ENCODE data around the gene GABRG3. TPM values are rescaled to one million over a fixed set of nuclear protein-coding genes. Genes with fewer than 3 reads are reported as not detected.

GABRG3 gene
- total RNA-seq, 1 donor from 2014 or later: 0.08 TPM

GRCh38 chr15:27589782-27590181 lies 618.8 kb downstream of the GABRG3 start:
- no peak for TF ChIP-seq CTCF (IDR thresholded peaks at IDR 0.05; ENCODE audit: insufficient read depth, low read length, poor library complexity, severe bottlenecking)
- H3K36me3 ChIP-seq (ENCODE audit: control insufficient read depth, insufficient read depth, low read length): no peaks in the 10 kb centered on the region
- no peak for DNase-seq (ENCODE audit: low read depth)
- H3K27me3 ChIP-seq (ENCODE audit: control insufficient read depth, insufficient read depth, low read length): no peaks in the 10 kb centered on the region
- H3K4me3 ChIP-seq (ENCODE audit: low read depth, low read length): no peak overlapping the region

Other genes with a start within 250 kb of the GABRG3 start
- 0.21 and 0.96 TPM in 2 replicates for gene GABRB3, start 198.1 kb upstream of the GABRG3 start, total RNA-seq
- 0.21 TPM in 1 of 2 replicates, not detected in the other for gene GABRA5, start 104.1 kb upstream of the GABRG3 start, total RNA-seq